NCI-H2196 treated with DMSO at 0.1 percent for 48 hours (cell line): Measurements from ENCODE around the gene PTGES2.

Experiments
- DNase-seq: peaks from one replicate; lab custom pipeline; 2025; ENCODE audit not compliant: unreplicated experiment; lab: John Stamatoyannopoulos, UW

The PTGES2 gene

GRCh38 chr9:128106181-128106939 is 21.2 kb downstream of the PTGES2 start:
- DNase-seq, result no peak

- DNase-seq, result no peak
Observed at GRCh38 chr9:128105538-128106175, 21.9 kb downstream of the PTGES2 start.

- DNase-seq, result peak; percentile 74
Observed at GRCh38 chr9:128104171-128104618, 23.3 kb downstream of the PTGES2 start.

DNA sequence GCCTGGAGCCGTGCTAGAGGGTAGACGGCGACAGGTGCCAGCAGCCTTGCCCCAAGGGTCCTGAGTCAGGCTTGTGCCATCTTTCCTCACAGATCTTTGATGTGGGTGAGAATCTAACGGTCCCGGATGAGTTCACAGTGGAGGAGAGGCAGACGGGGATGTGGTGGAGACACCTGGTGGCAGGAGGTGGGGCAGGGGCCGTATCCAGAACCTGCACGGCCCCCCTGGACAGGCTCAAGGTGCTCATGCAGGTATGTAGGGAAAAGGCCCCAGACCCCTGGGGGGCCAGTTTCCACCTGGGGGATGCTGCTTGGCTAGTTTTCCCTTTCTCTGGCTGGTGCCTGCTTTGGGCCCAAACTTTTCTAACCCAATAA is 24.0 kb downstream of the PTGES2 start:
- DNase-seq, result no peak

DNA sequence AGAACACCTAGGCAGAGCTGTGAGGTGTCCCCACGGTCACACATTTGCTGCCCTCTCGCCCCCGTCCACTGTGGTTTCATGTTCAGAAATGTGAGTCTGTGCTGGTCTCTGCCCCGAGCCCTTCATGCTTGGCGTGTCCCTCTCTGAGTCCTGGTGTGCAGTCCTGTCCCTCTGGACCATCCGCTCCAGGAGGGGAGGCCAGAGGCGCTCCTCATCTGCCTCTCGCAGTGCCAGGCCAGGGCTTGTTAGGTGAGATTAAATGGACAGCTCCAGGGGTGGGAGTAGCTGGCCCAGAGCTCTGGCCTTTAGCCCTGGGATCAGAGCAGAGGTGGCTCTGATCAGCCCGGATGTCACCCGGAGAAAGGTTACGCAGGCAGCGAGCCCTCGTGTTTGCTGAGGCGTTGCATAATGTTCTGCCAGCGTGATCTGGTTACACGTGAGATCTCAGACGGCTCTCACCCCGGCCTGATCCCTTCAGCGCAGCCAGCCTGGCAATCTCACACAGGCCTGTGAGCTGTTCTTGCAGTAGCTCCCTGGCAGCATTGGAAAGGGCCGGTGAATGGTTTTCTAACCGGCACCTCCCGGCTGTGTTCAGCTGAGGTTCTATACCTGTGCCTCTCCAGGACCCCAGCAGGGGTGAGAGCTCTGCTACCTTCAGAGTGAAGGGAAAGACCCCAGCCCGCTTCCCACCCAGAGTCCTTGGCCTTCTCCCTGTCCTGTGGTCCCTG is 24.5 kb downstream of the PTGES2 start:
- DNase-seq, result peak; percentile 73

GRCh38 chr9:128102196-128102595 is 25.3 kb downstream of the PTGES2 start:
- DNase-seq, result no peak

DNA sequence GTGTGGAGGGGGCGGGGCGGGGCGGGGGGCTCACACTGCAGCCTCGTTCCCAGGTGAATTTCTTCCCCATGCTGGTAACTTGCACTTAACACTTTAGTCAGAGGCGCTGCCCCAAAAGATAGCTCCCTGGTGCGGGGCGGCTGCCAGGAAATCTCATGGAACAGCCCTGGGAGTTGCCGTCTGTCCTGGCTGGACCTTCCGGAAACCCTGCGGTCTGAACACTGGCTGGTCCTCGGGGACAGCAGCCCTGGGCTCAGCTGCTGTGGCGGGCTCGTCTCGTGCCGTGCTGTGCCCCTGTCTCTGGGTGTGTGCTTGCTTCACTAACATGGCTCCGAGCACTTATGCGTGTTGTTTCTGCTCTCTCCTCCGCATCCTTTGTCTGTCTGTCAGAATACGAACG is 25.8 kb downstream of the PTGES2 start:
- DNase-seq, result no peak

- DNase-seq, result no peak
Observed at GRCh38 chr9:128101231-128101661, 26.3 kb downstream of the PTGES2 start.

GRCh38 chr9:128100581-128100980 is 26.9 kb downstream of the PTGES2 start:
- no peak for DNase-seq

- no peak for DNase-seq
Observed at GRCh38 chr9:128099932-128100491, 27.5 kb downstream of the PTGES2 start.

GRCh38 chr9:128099231-128099931 is 28.1 kb downstream of the PTGES2 start:
- no peak for DNase-seq

DNA sequence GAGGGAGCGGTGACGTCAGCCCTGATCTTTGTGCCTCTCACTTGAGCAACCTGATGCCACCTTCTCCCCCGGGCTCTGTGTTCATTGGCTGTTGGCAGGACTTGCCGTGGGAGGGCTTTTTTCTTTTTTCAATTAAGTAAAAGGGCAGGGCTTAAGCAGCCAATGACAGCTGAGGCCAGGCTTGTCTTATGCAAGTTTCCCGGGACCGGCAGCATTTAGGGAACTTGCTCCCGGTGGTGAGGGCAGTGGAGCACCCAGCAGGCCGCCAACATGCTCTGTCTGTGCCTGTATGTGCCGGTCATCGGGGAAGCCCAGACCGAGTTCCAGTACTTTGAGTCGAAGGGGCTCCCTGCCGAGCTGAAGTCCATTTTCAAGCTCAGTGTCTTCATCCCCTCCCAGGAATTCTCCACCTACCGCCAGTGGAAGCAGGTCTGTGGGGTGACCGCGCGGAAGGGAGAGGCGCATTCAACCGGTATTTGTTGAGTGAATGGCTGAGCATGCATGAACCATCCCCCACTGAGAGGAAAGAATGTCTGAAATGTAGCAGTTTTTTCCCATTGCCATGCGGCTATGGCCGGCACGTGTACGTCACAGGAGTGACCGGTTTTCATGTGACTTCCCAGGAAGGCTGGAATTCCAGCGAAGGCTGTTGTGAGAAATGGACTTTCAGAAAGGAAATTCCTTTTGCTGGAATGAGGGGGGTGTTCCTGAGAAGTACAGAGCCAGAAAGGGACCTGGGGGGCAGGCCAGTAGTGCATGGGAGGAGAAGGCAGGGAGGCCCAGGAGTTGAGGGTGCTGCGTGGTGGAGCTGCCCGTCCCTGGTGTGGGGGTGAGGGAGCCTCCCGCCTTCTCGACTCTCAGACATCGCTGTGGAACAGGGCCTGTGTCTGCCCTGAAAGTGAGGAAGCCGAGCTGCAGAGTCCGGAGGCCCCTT is 29.0 kb downstream of the PTGES2 start:
- peak; percentile 98 for DNase-seq

- DNase-seq, result no peak
Observed at GRCh38 chr9:128097543-128098296, 29.8 kb downstream of the PTGES2 start.

- no peak for DNase-seq
Observed at GRCh38 chr9:128096616-128097536, 30.7 kb downstream of the PTGES2 start.

GRCh38 chr9:128094950-128095544 is 32.5 kb downstream of the PTGES2 start:
- DNase-seq, result peak; percentile 28

DNA sequence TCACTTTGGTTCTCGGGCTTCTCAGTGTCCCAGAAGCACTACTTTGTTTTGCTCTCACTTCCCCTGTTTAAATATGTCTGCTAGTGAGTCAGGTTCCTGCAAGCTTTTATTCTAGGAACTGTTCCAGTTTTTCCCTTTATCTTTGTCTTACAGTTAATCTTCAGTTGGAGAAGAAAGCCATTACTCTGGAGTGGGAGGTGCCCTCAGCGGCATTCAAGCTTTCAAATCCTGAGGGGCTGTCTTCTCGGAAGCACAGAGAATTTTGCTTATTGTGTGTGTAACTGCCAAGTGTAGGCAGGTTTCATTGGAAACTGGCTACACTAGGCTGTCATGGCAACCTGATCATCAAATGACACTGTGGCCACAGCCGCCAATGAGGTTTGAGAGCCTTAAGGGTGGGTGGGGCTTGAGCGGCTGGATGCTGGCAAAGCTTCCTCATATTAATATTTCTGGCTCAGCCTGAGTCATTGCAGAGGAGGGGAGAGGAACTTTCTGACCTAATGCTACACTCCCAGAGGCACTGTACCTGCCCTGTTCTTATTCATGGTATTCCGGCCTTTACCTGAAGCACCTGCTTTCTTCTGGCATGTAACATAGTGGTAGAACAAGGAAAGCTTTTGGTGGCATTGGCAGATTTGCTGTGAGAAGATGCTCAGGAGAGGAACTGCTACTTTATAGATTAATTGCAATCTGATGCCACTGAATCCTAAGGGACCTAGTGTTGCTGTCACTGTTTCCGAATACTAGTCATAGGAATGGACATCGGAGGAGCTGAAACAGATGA is 33.2 kb downstream of the PTGES2 start:
- DNase-seq, result peak; percentile 97

DNA sequence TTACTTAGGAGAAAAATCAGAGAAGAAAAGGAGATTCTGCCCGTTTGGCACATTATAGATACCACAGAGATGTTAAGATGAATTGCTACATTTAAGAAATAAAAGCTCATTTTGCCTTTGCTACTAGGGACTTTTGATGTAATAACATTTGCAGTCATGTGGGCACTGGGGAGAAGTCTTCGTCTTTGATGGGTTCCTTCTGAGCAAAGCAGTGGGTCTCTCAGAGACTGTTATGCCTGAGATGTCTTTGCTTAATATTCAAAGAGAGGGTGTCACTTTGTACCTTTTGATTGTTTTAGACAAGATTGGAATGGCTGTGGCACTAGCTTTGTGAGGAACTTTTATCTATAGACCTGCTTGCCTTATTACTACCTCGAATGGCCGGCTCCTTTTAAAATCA is 34.5 kb downstream of the PTGES2 start:
- no peak for DNase-seq
